ENCODE measurements around the gene RFX4.

The RFX4 gene

DNA sequence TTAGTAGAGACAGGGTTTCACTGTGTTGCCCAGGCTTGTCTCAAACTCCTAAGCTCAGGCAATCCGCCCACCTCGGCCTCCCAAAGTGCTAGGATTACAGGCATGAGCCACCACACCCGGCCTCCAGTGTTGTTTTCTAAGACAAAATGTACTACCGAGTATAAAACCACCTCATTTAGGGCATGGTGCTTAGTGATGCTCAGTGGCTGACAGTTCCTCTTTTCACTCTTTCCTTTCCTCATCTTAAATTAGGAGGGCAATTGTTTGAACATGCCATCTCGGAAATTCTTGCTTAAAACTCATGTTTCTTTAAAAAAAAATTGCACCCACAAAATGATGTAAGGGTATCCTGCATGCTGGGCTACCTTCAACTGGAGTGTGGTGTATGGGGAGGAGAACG is 89.0 kb downstream of the RFX4 start:
- Histone ChIP-seq H3K4me3 (ENCODE audit: low read depth in 1 of 2, low read length in 2 of 2) (no peak overlapping the region), H3K9me3 (ENCODE audit: insufficient read depth, low read length, severe bottlenecking) (no peaks in the 10 kb centered on the region), H3K27ac (ENCODE audit: low read length) (no peak overlapping the region), H3K27me3 (ENCODE audit: insufficient read depth, low read length, poor library complexity) (no peaks in the 10 kb centered on the region), H3K9ac (ENCODE audit: low read depth, low read length) (no peak overlapping the region), H3K79me2 (ENCODE audit: insufficient read depth, low read length) (no peaks in the 10 kb centered on the region), H2AFZ (ENCODE audit: low read depth, low read length) (no peak overlapping the region), H3K4me1 (ENCODE audit: insufficient read depth, low read length) (no peaks in the 10 kb centered on the region), H3K4me2 (ENCODE audit: insufficient read depth, low read length) (no peak overlapping the region), H3K36me3 (ENCODE audit: insufficient read depth, low read length) (no peaks in the 10 kb centered on the region), H4K20me1 (ENCODE audit: insufficient read depth, low read length) (no peaks in the 10 kb centered on the region)
- DNase-seq (no peak), ATAC-seq (ENCODE audit: insufficient read depth, low read depth) (no peak)
- TF ChIP-seq, protein P1, sequence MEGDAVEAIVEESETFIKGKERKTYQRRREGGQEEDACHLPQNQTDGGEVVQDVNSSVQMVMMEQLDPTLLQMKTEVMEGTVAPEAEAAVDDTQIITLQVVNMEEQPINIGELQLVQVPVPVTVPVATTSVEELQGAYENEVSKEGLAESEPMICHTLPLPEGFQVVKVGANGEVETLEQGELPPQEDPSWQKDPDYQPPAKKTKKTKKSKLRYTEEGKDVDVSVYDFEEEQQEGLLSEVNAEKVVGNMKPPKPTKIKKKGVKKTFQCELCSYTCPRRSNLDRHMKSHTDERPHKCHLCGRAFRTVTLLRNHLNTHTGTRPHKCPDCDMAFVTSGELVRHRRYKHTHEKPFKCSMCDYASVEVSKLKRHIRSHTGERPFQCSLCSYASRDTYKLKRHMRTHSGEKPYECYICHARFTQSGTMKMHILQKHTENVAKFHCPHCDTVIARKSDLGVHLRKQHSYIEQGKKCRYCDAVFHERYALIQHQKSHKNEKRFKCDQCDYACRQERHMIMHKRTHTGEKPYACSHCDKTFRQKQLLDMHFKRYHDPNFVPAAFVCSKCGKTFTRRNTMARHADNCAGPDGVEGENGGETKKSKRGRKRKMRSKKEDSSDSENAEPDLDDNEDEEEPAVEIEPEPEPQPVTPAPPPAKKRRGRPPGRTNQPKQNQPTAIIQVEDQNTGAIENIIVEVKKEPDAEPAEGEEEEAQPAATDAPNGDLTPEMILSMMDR (IDR thresholded peaks at IDR 0.05; ENCODE audit: borderline replicate concordance, extremely low read depth, low read length, poor library complexity, severe bottlenecking), result no peak
- TF ChIP-seq EZH2 (IDR thresholded peaks at IDR 0.05; ENCODE audit: borderline replicate concordance, low read depth, low read length, severe bottlenecking), result no peak

DNA sequence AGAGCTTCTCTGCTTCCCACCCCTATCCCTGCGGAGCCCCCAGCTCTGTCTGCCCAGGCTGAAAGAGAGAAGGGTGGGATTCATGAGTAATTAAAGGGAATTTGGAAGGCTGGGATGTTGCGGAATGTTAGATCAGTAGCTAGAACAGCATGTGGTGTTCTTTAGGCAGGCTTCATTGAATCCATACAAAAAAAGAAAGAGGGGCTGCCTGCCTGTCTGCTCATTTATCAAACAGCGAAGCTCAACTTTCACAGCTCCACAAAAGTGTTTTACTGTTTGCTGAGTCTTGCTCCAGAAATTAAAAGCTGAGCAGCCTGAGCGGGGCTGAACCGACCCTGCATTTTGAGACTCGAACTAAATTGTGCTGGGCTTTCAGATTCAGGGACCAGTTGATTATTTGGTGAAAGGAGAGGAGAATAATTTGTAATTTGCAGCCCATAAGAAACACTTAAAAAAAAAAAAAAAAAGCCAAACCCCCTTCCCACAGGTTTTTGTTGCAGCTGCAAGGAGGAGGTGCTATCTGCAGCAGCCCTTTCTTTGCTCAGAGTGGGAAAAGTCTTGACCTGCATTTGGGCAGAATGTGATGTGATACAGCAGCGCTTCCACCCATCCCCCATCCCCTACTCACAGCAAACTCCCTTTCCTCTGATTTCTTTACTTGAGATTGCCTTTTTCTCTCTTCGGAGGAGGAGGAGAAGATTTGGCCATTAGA is 89.7 kb downstream of the RFX4 start:
- H3K9me3 ChIP-seq (ENCODE audit: insufficient read depth, low read length, severe bottlenecking), result no peaks in the 10 kb centered on the region
- DNase-seq, result no peak
- no peaks in the 10 kb centered on the region for H3K79me2 ChIP-seq (ENCODE audit: insufficient read depth, low read length)
- H3K4me3 ChIP-seq (ENCODE audit: low read depth in 1 of 2, low read length in 2 of 2), result no peak overlapping the region
- H3K9ac ChIP-seq (ENCODE audit: low read depth, low read length), result no peak overlapping the region
- H3K36me3 ChIP-seq (ENCODE audit: insufficient read depth, low read length), result no peaks in the 10 kb centered on the region
- H3K4me1 ChIP-seq (ENCODE audit: insufficient read depth, low read length), result no peaks in the 10 kb centered on the region
- H2AFZ ChIP-seq (ENCODE audit: low read depth, low read length), result no peak overlapping the region
- no peak for TF ChIP-seq EZH2 (IDR thresholded peaks at IDR 0.05; ENCODE audit: borderline replicate concordance, low read depth, low read length, severe bottlenecking)
- TF ChIP-seq, protein P1 (IDR thresholded peaks at IDR 0.05; ENCODE audit: borderline replicate concordance, extremely low read depth, low read length, poor library complexity, severe bottlenecking), result no peak
- no peak overlapping the region for H3K27ac ChIP-seq (ENCODE audit: low read length)
- H3K27me3 ChIP-seq (ENCODE audit: insufficient read depth, low read length, poor library complexity), result no peaks in the 10 kb centered on the region
- no peaks in the 10 kb centered on the region for H4K20me1 ChIP-seq (ENCODE audit: insufficient read depth, low read length)
- H3K4me2 ChIP-seq (ENCODE audit: insufficient read depth, low read length), result no peak overlapping the region
- ATAC-seq (ENCODE audit: insufficient read depth, low read depth), result no peak

DNA sequence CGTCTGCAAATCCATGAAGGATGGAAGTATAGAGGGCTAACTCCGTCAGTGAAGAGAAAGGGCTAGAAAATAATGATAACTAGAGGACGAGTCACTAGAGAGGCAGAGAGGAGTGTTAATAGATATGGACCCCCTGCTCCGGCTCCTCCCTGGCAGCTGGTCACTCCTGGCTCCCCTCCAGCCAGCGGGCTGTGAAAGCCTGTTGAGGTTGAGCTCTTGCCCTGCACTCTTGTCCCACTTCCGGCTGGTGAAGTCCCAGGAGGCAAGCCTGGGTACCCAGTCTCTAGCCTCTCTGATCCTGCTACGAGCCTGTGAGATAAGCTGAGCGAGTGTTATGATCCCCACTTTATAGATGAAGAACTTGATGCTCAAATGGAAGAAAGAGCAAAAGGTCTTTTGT is 90.3 kb downstream of the RFX4 start:
- H3K27ac ChIP-seq (ENCODE audit: low read length), result no peak overlapping the region
- H3K27me3 ChIP-seq (ENCODE audit: insufficient read depth, low read length, poor library complexity), result no peaks in the 10 kb centered on the region
- no peaks in the 10 kb centered on the region for H4K20me1 ChIP-seq (ENCODE audit: insufficient read depth, low read length)
- ATAC-seq (ENCODE audit: insufficient read depth, low read depth) (no peak), DNase-seq (no peak)
- TF ChIP-seq EZH2 (IDR thresholded peaks at IDR 0.05; ENCODE audit: borderline replicate concordance, low read depth, low read length, severe bottlenecking), result no peak
- TF ChIP-seq, protein P1 (IDR thresholded peaks at IDR 0.05; ENCODE audit: borderline replicate concordance, extremely low read depth, low read length, poor library complexity, severe bottlenecking), result no peak
- H3K9me3 ChIP-seq (ENCODE audit: insufficient read depth, low read length, severe bottlenecking), result no peaks in the 10 kb centered on the region
- H3K4me2 ChIP-seq (ENCODE audit: insufficient read depth, low read length), result no peak overlapping the region
- H3K79me2 ChIP-seq (ENCODE audit: insufficient read depth, low read length), result no peaks in the 10 kb centered on the region
- no peak overlapping the region for H3K4me3 ChIP-seq (ENCODE audit: low read depth in 1 of 2, low read length in 2 of 2)
- H3K9ac ChIP-seq (ENCODE audit: low read depth, low read length), result no peak overlapping the region
- no peak overlapping the region for H2AFZ ChIP-seq (ENCODE audit: low read depth, low read length)
- no peaks in the 10 kb centered on the region for H3K4me1 ChIP-seq (ENCODE audit: insufficient read depth, low read length)
- no peaks in the 10 kb centered on the region for H3K36me3 ChIP-seq (ENCODE audit: insufficient read depth, low read length)
